ENCODE results near the gene TGIF1.

- TF ChIP-seq CTCF (IDR thresholded peaks at IDR 0.05) (no peak), POLR2A (IDR thresholded peaks at IDR 0.05) (peak in 1 of 2 donors; percentile 89)
Measured at GRCh38 chr18:3448838-3449511, 997 bp upstream of the TGIF1 start.

Measured in lower leg skin (tissue), 3 donors.